HepG2 (cell line): ENCODE measurements around the gene SKI. TPM values are rescaled to one million over a fixed set of nuclear protein-coding genes. Genes with fewer than 3 reads are reported as not detected.
A peak's percentile ranks its signal among the peaks of the same experiment; 100 is the strongest.

Experiments
- CREB3 ChIP-seq: sonication (generic); formaldehyde crosslinking; IDR thresholded peaks from 2 replicates; pipeline ENCODE4 v1.5.0; 2020; ENCODE audit warnings: missing genetic modification reagents
- DMAP1 ChIP-seq: IDR thresholded peaks from 2 replicates; pipeline ENCODE4 v1.6.1; 2016
- KLF12 ChIP-seq: sonication (generic); formaldehyde crosslinking; IDR thresholded peaks from 2 replicates; pipeline ENCODE4 v1.4.0; 2020; ENCODE audit warnings: missing genetic modification reagents, borderline replicate concordance
- NFKB2 ChIP-seq: sonication (generic); formaldehyde crosslinking; IDR thresholded peaks from 2 replicates; pipeline ENCODE4 v1.4.0; 2020; ENCODE audit warnings: missing genetic modification reagents, borderline replicate concordance
- PAWR ChIP-seq: sonication (generic); formaldehyde crosslinking; IDR thresholded peaks from 2 replicates; pipeline ENCODE4 v1.4.0; 2020; ENCODE audit warnings: missing genetic modification reagents, mild to moderate bottlenecking, borderline replicate concordance
- POGZ ChIP-seq: sonication (generic); formaldehyde crosslinking; IDR thresholded peaks from 2 replicates; pipeline ENCODE4 v1.4.0; 2020; ENCODE audit warnings: mild to moderate bottlenecking, missing genetic modification reagents
- RBM22 ChIP-seq: fragments of 200-400 bp; formaldehyde crosslinking; optimal IDR thresholded peaks from 2 replicates; pipeline ENCODE3; 2017; ENCODE audit warnings: mild to moderate bottlenecking, low read length, moderate library complexity
- RBM39 ChIP-seq: fragments of 200-400 bp; formaldehyde crosslinking; IDR thresholded peaks from one replicate; pipeline ENCODE4 v1.6.1; 2018; ENCODE audit warnings: antibody characterized with exemption, mild to moderate bottlenecking, low read depth, low read length; ENCODE audit not compliant: poor library complexity, severe bottlenecking
- REPIN1 ChIP-seq: sonication (generic); formaldehyde crosslinking; IDR thresholded peaks from 2 replicates; pipeline ENCODE4 v1.8.0; 2022; ENCODE audit warnings: missing genetic modification reagents, low read depth, mild to moderate bottlenecking, borderline replicate concordance
- SALL1 ChIP-seq: sonication (generic); formaldehyde crosslinking; IDR thresholded peaks from 2 replicates; pipeline ENCODE4 v1.8.0; 2022; ENCODE audit warnings: mild to moderate bottlenecking, missing genetic modification reagents
- ZC3H4 ChIP-seq: sonication (generic); formaldehyde crosslinking; IDR thresholded peaks from 2 replicates; pipeline ENCODE4 v1.4.0; 2020; ENCODE audit warnings: missing genetic modification reagents, borderline replicate concordance
- ZFY ChIP-seq: sonication (generic); formaldehyde crosslinking; IDR thresholded peaks from 2 replicates; pipeline ENCODE4 v1.4.0; 2020; ENCODE audit warnings: missing genetic modification reagents
- ZNF17 ChIP-seq: sonication (generic); formaldehyde crosslinking; IDR thresholded peaks from 2 replicates; pipeline ENCODE4 v1.5.0; 2020; ENCODE audit warnings: mild to moderate bottlenecking, missing genetic modification reagents
- ZNF232 ChIP-seq: sonication (generic); formaldehyde crosslinking; IDR thresholded peaks from 2 replicates; pipeline ENCODE4 v1.4.0; 2020; ENCODE audit warnings: missing genetic modification reagents, borderline replicate concordance
- ZNF234 ChIP-seq: sonication (generic); formaldehyde crosslinking; conservative IDR thresholded peaks from 2 replicates; pipeline ENCODE4 v1.5.1; 2020; ENCODE audit warnings: mild to moderate bottlenecking, missing genetic modification reagents
- ZNF430 ChIP-seq: sonication (generic); formaldehyde crosslinking; IDR thresholded peaks from 2 replicates; pipeline ENCODE4 v1.9.0; 2021; ENCODE audit warnings: mild to moderate bottlenecking, missing genetic modification reagents
- ZNF564 ChIP-seq: sonication (generic); formaldehyde crosslinking; IDR thresholded peaks from 2 replicates; pipeline ENCODE4 v1.8.1; 2023; ENCODE audit warnings: mild to moderate bottlenecking, missing genetic modification reagents
- ZNF574 ChIP-seq: sonication (generic); formaldehyde crosslinking; IDR thresholded peaks from 2 replicates; pipeline ENCODE4 v1.4.0; 2020; ENCODE audit warnings: missing genetic modification reagents
- ZNF773 ChIP-seq: sonication (generic); formaldehyde crosslinking; IDR thresholded peaks from 2 replicates; pipeline ENCODE4 v1.4.0; 2020; ENCODE audit warnings: missing genetic modification reagents, borderline replicate concordance
- polyA plus RNA-seq, 8 experiments: library from polyadenylated mRNA; depleted of rRNA in 3 of 8; stranded (reverse) in 7 of 8; unstranded in 1 of 8; fragments of >200 nt; fragmentation: Illumina TruSeq in 4 of 8; extraction: Trizol in 4 of 8; gene quantifications; 2 replicates each; pipeline versions ENCODE4 v1.2.1 to v1.2.3, GENCODE V29; 2011 to 2016; ENCODE audit warnings: low read depth in 4 of 8, missing spikeins in 1 of 8, mixed read lengths in 1 of 8; ENCODE audit not compliant: insufficient read depth in 1 of 8
- total RNA-seq, 5 experiments: library from RNA; depleted of rRNA; stranded (reverse); fragments of >200 nt; fragmentation: Illumina TruSeq; extraction: Trizol; gene quantifications; 2 replicates each; pipeline ENCODE4 v1.2.3, GENCODE V29; 2016; ENCODE audit warnings: low read depth in 1 of 5
- TF ChIP-seq, protein P1 (sequence below): sonication (generic); formaldehyde crosslinking; IDR thresholded peaks from 2 replicates; pipeline ENCODE4 v1.4.0; 2020; ENCODE audit warnings: mild to moderate bottlenecking, missing genetic modification reagents
- TF ChIP-seq, protein P2 (sequence below): sonication (generic); formaldehyde crosslinking; IDR thresholded peaks from 2 replicates; pipeline ENCODE4 v1.5.1; 2020; ENCODE audit warnings: mild to moderate bottlenecking, missing genetic modification reagents, moderate library complexity

Gene SKI
- total and polyA plus RNA-seq, 2 of the 13 experiments (the other 11 are each of a cell fraction or from before 2014, with no cell fraction given) = 4.7 to 6.9 TPM

GRCh38 chr1:2229911-2230731 lies 2.0 kb downstream of the SKI start (continued):
- TF ChIP-seq ZNF773 (CRISPR knock-in tag) = 0 out of 2 replicates have a peak, but pooled peaks have one; percentile 37
- no peak for TF ChIP-seq ZC3H4 (CRISPR knock-in tag)
- no peak for TF ChIP-seq REPIN1 (CRISPR knock-in tag)
- TF ChIP-seq DMAP1 (CRISPR knock-in tag) = peak; percentile 27; the same call in 1 of the 2 replicates
- TF ChIP-seq ZFY (CRISPR knock-in tag) = peak; percentile 61; the same call in 1 of the 2 replicates
- 0 out of 2 replicates have a peak, but pooled peaks have one; percentile 14 for TF ChIP-seq KLF12 (CRISPR knock-in tag)
- TF ChIP-seq RBM22 = peak; percentile 13
- TF ChIP-seq ZNF564 = 0 out of 2 replicates have a peak, but pooled peaks have one; percentile 24
- TF ChIP-seq ZNF17 (CRISPR knock-in tag) = 0 out of 2 replicates have a peak, but pooled peaks have one; percentile 31
- 0 out of 2 replicates have a peak, but pooled peaks have one; percentile 16 for TF ChIP-seq ZNF574 (CRISPR knock-in tag)
- TF ChIP-seq, protein P1, sequence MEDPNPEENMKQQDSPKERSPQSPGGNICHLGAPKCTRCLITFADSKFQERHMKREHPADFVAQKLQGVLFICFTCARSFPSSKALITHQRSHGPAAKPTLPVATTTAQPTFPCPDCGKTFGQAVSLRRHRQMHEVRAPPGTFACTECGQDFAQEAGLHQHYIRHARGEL (CRISPR knock-in tag) = 0 out of 2 replicates have a peak, but pooled peaks have one; percentile 22
- no peak for TF ChIP-seq PAWR
- TF ChIP-seq ZNF232 (CRISPR knock-in tag) = 0 out of 2 replicates have a peak, but pooled peaks have one; percentile 29
- TF ChIP-seq, protein P2, sequence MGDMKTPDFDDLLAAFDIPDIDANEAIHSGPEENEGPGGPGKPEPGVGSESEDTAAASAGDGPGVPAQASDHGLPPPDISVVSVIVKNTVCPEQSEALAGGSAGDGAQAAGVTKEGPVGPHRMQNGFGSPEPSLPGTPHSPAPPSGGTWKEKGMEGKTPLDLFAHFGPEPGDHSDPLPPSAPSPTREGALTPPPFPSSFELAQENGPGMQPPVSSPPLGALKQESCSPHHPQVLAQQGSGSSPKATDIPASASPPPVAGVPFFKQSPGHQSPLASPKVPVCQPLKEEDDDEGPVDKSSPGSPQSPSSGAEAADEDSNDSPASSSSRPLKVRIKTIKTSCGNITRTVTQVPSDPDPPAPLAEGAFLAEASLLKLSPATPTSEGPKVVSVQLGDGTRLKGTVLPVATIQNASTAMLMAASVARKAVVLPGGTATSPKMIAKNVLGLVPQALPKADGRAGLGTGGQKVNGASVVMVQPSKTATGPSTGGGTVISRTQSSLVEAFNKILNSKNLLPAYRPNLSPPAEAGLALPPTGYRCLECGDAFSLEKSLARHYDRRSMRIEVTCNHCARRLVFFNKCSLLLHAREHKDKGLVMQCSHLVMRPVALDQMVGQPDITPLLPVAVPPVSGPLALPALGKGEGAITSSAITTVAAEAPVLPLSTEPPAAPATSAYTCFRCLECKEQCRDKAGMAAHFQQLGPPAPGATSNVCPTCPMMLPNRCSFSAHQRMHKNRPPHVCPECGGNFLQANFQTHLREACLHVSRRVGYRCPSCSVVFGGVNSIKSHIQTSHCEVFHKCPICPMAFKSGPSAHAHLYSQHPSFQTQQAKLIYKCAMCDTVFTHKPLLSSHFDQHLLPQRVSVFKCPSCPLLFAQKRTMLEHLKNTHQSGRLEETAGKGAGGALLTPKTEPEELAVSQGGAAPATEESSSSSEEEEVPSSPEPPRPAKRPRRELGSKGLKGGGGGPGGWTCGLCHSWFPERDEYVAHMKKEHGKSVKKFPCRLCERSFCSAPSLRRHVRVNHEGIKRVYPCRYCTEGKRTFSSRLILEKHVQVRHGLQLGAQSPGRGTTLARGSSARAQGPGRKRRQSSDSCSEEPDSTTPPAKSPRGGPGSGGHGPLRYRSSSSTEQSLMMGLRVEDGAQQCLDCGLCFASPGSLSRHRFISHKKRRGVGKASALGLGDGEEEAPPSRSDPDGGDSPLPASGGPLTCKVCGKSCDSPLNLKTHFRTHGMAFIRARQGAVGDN = peak; percentile 63
- no peak for TF ChIP-seq SALL1
- 0 out of 2 replicates have a peak, but pooled peaks have one; percentile 33 for TF ChIP-seq CREB3
- peak; percentile 48; the same call in 1 of the 2 replicates for TF ChIP-seq ZNF430 (CRISPR knock-in tag)
- TF ChIP-seq NFKB2 (CRISPR knock-in tag) = peak; percentile 54; the same call in 1 of the 2 replicates
- TF ChIP-seq POGZ (CRISPR knock-in tag) = no peak
- no peak for TF ChIP-seq RBM39
- TF ChIP-seq ZNF234 (CRISPR knock-in tag) = 0 out of 2 replicates have a peak, but pooled peaks have one; percentile 35
